HCT116 (cell line): ENCODE measurements around the gene ZC3HAV1. TPM values are rescaled to one million over a fixed set of nuclear protein-coding genes. Genes with fewer than 3 reads are reported as not detected.

Experiments
- ATAC-seq: fragments of 200-7000 bp; cut with Tn5 transposase; 2 replicates; pipeline ENCODE4 v1.9.1; 2020; ENCODE audit warnings: mild to moderate bottlenecking, moderate library complexity
- BruUV-seq: library from RNA; stranded (reverse); fragments of 400-500 nt; replicated peaks from 2 replicates; lab custom pipeline; 2021; lab: Mats Ljungman, UMichigan
- CTCF ChIA-PET: fragments of 300-600 bp; sonication (Branson Sonifier 250); formaldehyde crosslinking; loops from one replicate; lab custom pipeline; 2021; ENCODE audit warnings: antibody characterized with exemption; lab: Charles Lee
- POLR2A ChIA-PET: fragments of 300-600, 350-600 bp; sonication (Branson Sonifier 250); formaldehyde crosslinking; loops from one replicate; lab custom pipeline; 2021; ENCODE audit warnings: antibody characterized with exemption; lab: Charles Lee
- RAD21 ChIA-PET, 2 experiments: fragments of 300-600 bp; sonication (Branson Sonifier 250); formaldehyde crosslinking; loops; one replicate each; lab custom pipeline; 2023; ENCODE audit warnings: low total read pairs in 2 of 2; ENCODE audit not compliant: uncharacterized antibody in 2 of 2, unreplicated experiment in 2 of 2, low non-redundant PET in 1 of 2; lab: Charles Lee
- DNase-seq: peaks from one replicate; pipeline ENCODE4 v3.0.0-alpha.2; 2010; ENCODE audit warnings: low read depth, low spot score
- H2AFZ ChIP-seq: fragments of 200-600 bp; shearing (Covaris generic), sonication (generic); 2 replicates; pipeline ENCODE4 v1.6.1; 2017; ENCODE audit warnings: low read depth, mixed run types, mixed read lengths, antibody characterized with exemption, low read length; ENCODE audit not compliant: poor library complexity, severe bottlenecking
- H3K27ac ChIP-seq: 2 replicates; pipeline ENCODE4 v1.5.1; 2012; ENCODE audit warnings: low read depth, low read length
- H3K27me3 ChIP-seq: fragments of 200-600 bp; sonication (generic); 2 replicates; pipeline ENCODE4 v1.6.1; 2016; ENCODE audit warnings: mixed run types, low read length, mixed read lengths; ENCODE audit not compliant: insufficient read depth
- H3K36me3 ChIP-seq, 2 experiments: fragments of 200-500 bp in 1 of 2; fragments of 200-600 bp in 1 of 2; sonication (Bioruptor generic) in 1 of 2; sonication (generic) in 1 of 2; 2 replicates each; pipeline versions ENCODE4 v1.5.1 to v1.6.1; 2014 to 2016; ENCODE audit warnings: low read length in 2 of 2, inconsistent platforms in 1 of 2, mixed read lengths in 1 of 2, mixed run types in 1 of 2; ENCODE audit not compliant: insufficient read depth in 2 of 2, control insufficient read depth in 1 of 2
- H3K4me1 ChIP-seq, 2 experiments: fragments of 200-600 bp in 1 of 2; sonication (generic) in 1 of 2; 2 replicates each; pipeline versions ENCODE4 v1.5.1 to v1.6.1; 2012 to 2017; ENCODE audit warnings: low read length in 2 of 2, inconsistent platforms in 1 of 2, mild to moderate bottlenecking in 1 of 2, mixed read lengths in 1 of 2, mixed run types in 1 of 2, moderate library complexity in 1 of 2; ENCODE audit not compliant: insufficient read depth in 2 of 2, control insufficient read depth in 1 of 2
- H3K4me2 ChIP-seq: fragments of 200-600 bp; sonication (generic); 2 replicates; pipeline ENCODE4 v1.6.1; 2017; ENCODE audit warnings: mixed run types, low read length, mixed read lengths
- H3K4me3 ChIP-seq, 2 experiments: fragments of 200-600 bp in 1 of 2; sonication (generic) in 1 of 2; replicated peaks in 1 of 2; 2 replicates each; pipeline ENCODE4 v1.5.1; 2011 to 2016; ENCODE audit warnings: low read length in 2 of 2, control low read depth in 1 of 2, low read depth in 1 of 2, mild to moderate bottlenecking in 1 of 2, mixed read lengths in 1 of 2, mixed run types in 1 of 2
- H3K79me2 ChIP-seq: fragments of 200-600 bp; sonication (generic); 2 replicates; pipeline ENCODE4 v1.6.1; 2017; ENCODE audit warnings: mild to moderate bottlenecking, mixed run types, low read length, moderate library complexity, mixed read lengths; ENCODE audit not compliant: insufficient read depth
- H3K9ac ChIP-seq: fragments of 200-600 bp; sonication (generic); 2 replicates; pipeline ENCODE4 v1.6.1; 2016; ENCODE audit warnings: low read length, mixed read lengths
- H3K9me2 ChIP-seq: fragments of 200-600 bp; sonication (generic), shearing (Covaris generic); 2 replicates; pipeline ENCODE4 v1.6.1; 2017; ENCODE audit warnings: mixed run types, mild to moderate bottlenecking, moderate library complexity; ENCODE audit not compliant: insufficient read depth
- H3K9me3 ChIP-seq, 2 experiments: fragments of 200-500 bp in 1 of 2; fragments of 200-600 bp in 1 of 2; sonication (Bioruptor generic) in 1 of 2; sonication (generic) in 1 of 2; 2 replicates each; pipeline ENCODE4 v1.6.1; 2014 to 2017; ENCODE audit warnings: low read length in 2 of 2, mixed read lengths in 2 of 2, inconsistent platforms in 1 of 2, low read depth in 1 of 2, mild to moderate bottlenecking in 1 of 2, mixed run types in 1 of 2, moderate library complexity in 1 of 2; ENCODE audit not compliant: control insufficient read depth in 1 of 2, insufficient read depth in 1 of 2
- H4K20me1 ChIP-seq: fragments of 200-600 bp; sonication (generic), shearing (Covaris generic); 2 replicates; pipeline ENCODE4 v1.6.1; 2017; ENCODE audit warnings: mixed run types, mild to moderate bottlenecking, moderate library complexity; ENCODE audit not compliant: insufficient read depth
- CEBPB ChIP-seq: IDR thresholded peaks from 2 replicates; pipeline ENCODE4 v1.6.1; 2012; ENCODE audit warnings: low read depth
- CTCF ChIP-seq, 3 experiments: fragments of 200-600 bp in 1 of 3; sonication (generic) in 1 of 3; IDR thresholded peaks in 2 of 3; conservative IDR thresholded peaks in 1 of 3; 2 replicates each; pipeline ENCODE4 v1.5.1; 2012 to 2017; ENCODE audit warnings: low read depth in 2 of 3, low read length in 2 of 3, antibody characterized with exemption in 1 of 3, borderline replicate concordance in 1 of 3, control low read depth in 1 of 3, mild to moderate bottlenecking in 1 of 3, mixed read lengths in 1 of 3, mixed run types in 1 of 3, moderate library complexity in 1 of 3; ENCODE audit not compliant: insufficient read depth in 1 of 3
- EZH2phosphoT487 ChIP-seq: fragments of 200-600 bp; IDR thresholded peaks from 2 replicates; pipeline ENCODE4 v1.6.1; 2018; ENCODE audit warnings: antibody characterized with exemption, borderline replicate concordance
- FOSL1 ChIP-seq: IDR thresholded peaks from 2 replicates; pipeline ENCODE4 v1.6.1; 2012; ENCODE audit warnings: low read depth
- POLR2A ChIP-seq: IDR thresholded peaks from 2 replicates; pipeline ENCODE4 v1.7.0; 2011; ENCODE audit warnings: borderline replicate concordance; ENCODE audit not compliant: insufficient read depth, insufficient read length; ENCODE audit errors: extremely low read depth
- RAD21 ChIP-seq: IDR thresholded peaks from 2 replicates; pipeline ENCODE4 v1.6.1; 2012; ENCODE audit warnings: low read depth, mild to moderate bottlenecking
- REST ChIP-seq: IDR thresholded peaks from 2 replicates; pipeline ENCODE4 v1.6.1; 2012; ENCODE audit warnings: low read depth
- intact Hi-C: fragments of 100-400 bp; cut with micrococcal nuclease; formaldehyde crosslinking; loops from 2 replicates; pipeline ENCODE4 v1.10.0; 2022
- total RNA-seq: library from RNA; stranded (reverse); gene quantifications from one replicate; pipeline ENCODE4 v1.2.1, GENCODE V29; 2021; ENCODE audit not compliant: unreplicated experiment

The ZC3HAV1 gene
- total RNA-seq, 1 experiment from 2014 or later, result 23.7 TPM

- Histone ChIP-seq H3K9me3 (no peaks in the 10 kb centered on the region), H3K4me2 (no peak overlapping the region), H3K9me2 (no peaks in the 10 kb centered on the region), H3K27ac (no peak overlapping the region)
- CTCF ChIA-PET, result interaction anchor here (2.0 kb wide), 1 partner anchor 20 kb away, joined by 9 read pairs; no protein-coding TSS in a partner anchor
- RAD21 ChIA-PET, result no interaction called here
- TF ChIP-seq FOSL1, result no peak
- TF ChIP-seq CEBPB, result no peak
- no peak for TF ChIP-seq RAD21
- TF ChIP-seq REST, result no peak
- no peak for TF ChIP-seq EZH2phosphoT487
- TF ChIP-seq, all 23 proteins: peak for 0
- Histone ChIP-seq H3K79me2 (peaks cover 43% of the 10 kb centered on the region), H3K9ac (no peak overlapping the region), H4K20me1 (no peaks in the 10 kb centered on the region; the same call in 1 of the 2 replicates), H3K36me3 (no peaks in the 10 kb centered on the region; a peak in 1 of 4 replicates), H3K4me3 (no peak overlapping the region), H3K4me1 (no peaks in the 10 kb centered on the region), H3K27me3 (no peaks in the 10 kb centered on the region), H2AFZ (no peak overlapping the region)
- intact Hi-C loops, result no loop called here
- POLR2A ChIA-PET, result interaction anchor here (1.5 kb wide), 1 partner anchor 10 kb away, joined by 5 read pairs; no protein-coding TSS in a partner anchor
- DNase-seq (no peak), ATAC-seq (no peak)
- BruUV-seq, result no TSS peak
Observed at GRCh38 chr7:139095194-139095659, 14.3 kb downstream of the ZC3HAV1 start.

GRCh38 chr7:139094596-139094995, 14.9 kb downstream of the ZC3HAV1 start:
- H3K9ac ChIP-seq, result no peak overlapping the region
- H3K4me1 ChIP-seq, result no peaks in the 10 kb centered on the region
- RAD21 ChIA-PET, result no interaction called here
- peaks cover 43% of the 10 kb centered on the region for H3K79me2 ChIP-seq
- TF ChIP-seq REST (no peak), POLR2A (no peak), CTCF (IDR thresholded peaks at IDR 0.05 in 2 of 3, conservative IDR thresholded peaks at IDR 0.05 in 1 of 3; ENCODE audit: borderline replicate concordance in 1 of 3, insufficient read depth in 1 of 3, low read depth in 2 of 3, low read length in 2 of 3) (no peak)
- TF ChIP-seq, all 23 proteins: peak for 0
- Histone ChIP-seq H3K27ac (no peak overlapping the region), H3K4me2 (no peak overlapping the region), H3K27me3 (no peaks in the 10 kb centered on the region), H4K20me1 (no peaks in the 10 kb centered on the region; the same call in 1 of the 2 replicates), H2AFZ (no peak overlapping the region), H3K36me3 (no peaks in the 10 kb centered on the region; a peak in 1 of 4 replicates), H3K4me3 (no peak overlapping the region), H3K9me3 (no peaks in the 10 kb centered on the region), H3K9me2 (no peaks in the 10 kb centered on the region)
- intact Hi-C loops, result no loop called here
- ATAC-seq (no peak), DNase-seq (no peak)
- POLR2A ChIA-PET, result no interaction called here
- BruUV-seq, result no TSS peak
- CTCF ChIA-PET, result interaction anchor here (2.0 kb wide), 1 partner anchor 20 kb away, joined by 9 read pairs; no protein-coding TSS in a partner anchor
